Keratinocyte (primary cell): ENCODE data around the gene HSF5.

Experiments
- CTCF ChIP-seq, 3 experiments: IDR thresholded peaks in 1 of 3; conservative IDR thresholded peaks in 1 of 3; optimal IDR thresholded peaks in 1 of 3; 2 replicates in 2 of 3; 3 replicates in 1 of 3; pipeline versions ENCODE3 to v1.5.1; 2011; ENCODE audit warnings: low read length in 3 of 3, mild to moderate bottlenecking in 3 of 3, moderate library complexity in 2 of 3, control low read depth in 1 of 3, inconsistent platforms in 1 of 3; ENCODE audit not compliant: insufficient read depth in 2 of 3; ENCODE audit errors: extremely low read depth in 1 of 3
- EZH2 ChIP-seq: IDR thresholded peaks from one replicate; pipeline ENCODE4 v1.6.1; 2012; ENCODE audit warnings: inconsistent platforms, mild to moderate bottlenecking, low read length, moderate library complexity

DNA sequence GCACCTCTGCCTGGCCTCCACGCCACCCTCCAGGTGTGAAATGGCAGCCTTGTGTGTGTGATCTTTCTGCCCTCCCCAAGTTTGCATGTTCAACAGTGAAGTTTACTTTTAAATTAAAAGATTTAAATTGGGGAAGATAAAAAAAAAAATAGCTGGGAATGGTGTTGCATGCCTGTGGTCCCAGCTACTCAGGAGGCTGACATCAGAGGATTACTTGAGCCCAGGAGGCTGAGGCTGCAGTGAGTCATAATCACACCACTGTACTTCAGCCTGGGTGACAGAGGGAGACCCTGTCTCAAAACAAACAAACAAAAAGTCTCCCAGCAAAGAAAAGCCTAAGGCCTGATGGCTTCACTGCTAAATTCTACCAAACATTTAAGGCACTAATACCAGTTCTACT, 35.5 kb downstream of the HSF5 start:
- TF ChIP-seq CTCF (optimal IDR thresholded peaks at IDR 0.05 in 1 of 3, IDR thresholded peaks at IDR 0.05 in 1 of 3, conservative IDR thresholded peaks at IDR 0.05 in 1 of 3; ENCODE audit: extremely low read depth in 1 of 3, insufficient read depth in 2 of 3, low read length in 3 of 3) (no peak), EZH2 (no peak)
